Upper lobe of right lung (tissue), 1 donor: ENCODE results near the gene GTSE1. TPM values are rescaled to one million over a fixed set of nuclear protein-coding genes. Genes with fewer than 3 reads are reported as not detected.

Experiments used
- ATAC-seq: fragments of 200-7000 bp; cut with Tn5 transposase; one replicate; pipeline ENCODE4 v1.9.1; 2020; ENCODE audit warnings: mild to moderate bottlenecking, moderate library complexity
- DNase-seq: peaks from one replicate; pipeline ENCODE4 v3.0.0-alpha.2; 2020
- H3K27ac ChIP-seq: fragments of 200-600 bp; one replicate; pipeline ENCODE4 v1.8.0; 2022
- H3K27me3 ChIP-seq: fragments of 200-600 bp; one replicate; pipeline ENCODE4 v1.8.0; 2022; ENCODE audit warnings: mild to moderate bottlenecking
- H3K36me3 ChIP-seq: fragments of 200-600 bp; one replicate; pipeline ENCODE4 v1.8.0; 2022
- H3K4me1 ChIP-seq: fragments of 200-600 bp; one replicate; pipeline ENCODE4 v1.8.0; 2022
- H3K4me3 ChIP-seq: fragments of 200-600 bp; one replicate; pipeline ENCODE4 v1.8.0; 2022; ENCODE audit warnings: mild to moderate bottlenecking
- H3K9me3 ChIP-seq: fragments of 200-600 bp; one replicate; pipeline ENCODE4 v1.8.0; 2022
- CTCF ChIP-seq: fragments of 200-600 bp; IDR thresholded peaks from one replicate; pipeline ENCODE4 v1.8.0; 2022; ENCODE audit warnings: antibody characterized with exemption
- intact Hi-C: fragments of 100-400 bp; cut with DNase I; formaldehyde crosslinking; loops from one replicate; pipeline ENCODE4 v1.11.0; 2022
- total RNA-seq: library from RNA; stranded (reverse); fragmentation: NEBNext Ultra II Directional; extraction: Animal tissue kit (Norgen Biotek cat#: 25700); gene quantifications from one replicate; pipeline ENCODE4 v1.2.1, GENCODE V29; 2021
- donor health status: DM: no; HTN: yes; CAD: no; lungs with severe emphysema.

The GTSE1 gene
- total RNA-seq, 1 donor from 2014 or later: 0.43 TPM

DNA sequence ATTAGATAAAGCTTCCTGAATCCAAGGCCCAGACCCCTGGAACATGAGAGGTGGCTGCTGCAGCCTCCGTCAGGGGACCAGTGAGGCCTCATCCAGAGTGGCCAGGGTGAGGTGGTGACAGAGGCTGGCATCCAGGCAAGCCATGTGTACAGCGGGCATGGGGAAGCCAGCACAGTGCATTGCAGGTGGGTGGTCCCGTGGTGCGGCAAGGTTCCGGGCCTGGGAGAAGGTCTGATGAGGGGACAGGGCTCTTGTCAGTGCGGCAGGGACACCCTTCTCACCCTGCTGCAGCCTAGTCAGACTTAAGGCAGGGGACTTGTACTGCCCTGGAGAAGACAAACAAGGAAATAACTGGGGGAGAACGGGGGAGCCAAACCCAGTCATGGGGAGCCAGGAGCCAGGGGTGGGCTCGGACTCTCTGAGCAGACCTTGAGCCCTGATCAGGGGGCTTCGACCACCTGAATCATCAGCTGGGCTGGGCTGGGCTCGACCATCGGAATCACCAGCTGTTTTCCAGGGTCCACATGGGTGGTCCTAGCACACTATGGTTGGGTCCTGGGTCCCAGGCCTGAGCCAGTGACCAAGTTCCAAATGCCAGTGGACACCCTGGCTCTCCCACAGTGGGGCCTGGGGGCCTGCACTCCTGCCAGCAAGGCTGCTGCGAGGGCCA, 23.8 kb upstream of the GTSE1 start:
- ATAC-seq (no peak), DNase-seq (no peak)
- no peak overlapping the region for H3K4me3 ChIP-seq
- H3K27ac ChIP-seq: no peak overlapping the region
- no peaks in the 10 kb centered on the region for H3K9me3 ChIP-seq
- no peak for TF ChIP-seq CTCF
- intact Hi-C loops: no loop called here
- peaks cover 19% of the 10 kb centered on the region for H3K4me1 ChIP-seq
- peaks cover 58% of the 10 kb centered on the region for H3K36me3 ChIP-seq
- H3K27me3 ChIP-seq: no peaks in the 10 kb centered on the region

DNA sequence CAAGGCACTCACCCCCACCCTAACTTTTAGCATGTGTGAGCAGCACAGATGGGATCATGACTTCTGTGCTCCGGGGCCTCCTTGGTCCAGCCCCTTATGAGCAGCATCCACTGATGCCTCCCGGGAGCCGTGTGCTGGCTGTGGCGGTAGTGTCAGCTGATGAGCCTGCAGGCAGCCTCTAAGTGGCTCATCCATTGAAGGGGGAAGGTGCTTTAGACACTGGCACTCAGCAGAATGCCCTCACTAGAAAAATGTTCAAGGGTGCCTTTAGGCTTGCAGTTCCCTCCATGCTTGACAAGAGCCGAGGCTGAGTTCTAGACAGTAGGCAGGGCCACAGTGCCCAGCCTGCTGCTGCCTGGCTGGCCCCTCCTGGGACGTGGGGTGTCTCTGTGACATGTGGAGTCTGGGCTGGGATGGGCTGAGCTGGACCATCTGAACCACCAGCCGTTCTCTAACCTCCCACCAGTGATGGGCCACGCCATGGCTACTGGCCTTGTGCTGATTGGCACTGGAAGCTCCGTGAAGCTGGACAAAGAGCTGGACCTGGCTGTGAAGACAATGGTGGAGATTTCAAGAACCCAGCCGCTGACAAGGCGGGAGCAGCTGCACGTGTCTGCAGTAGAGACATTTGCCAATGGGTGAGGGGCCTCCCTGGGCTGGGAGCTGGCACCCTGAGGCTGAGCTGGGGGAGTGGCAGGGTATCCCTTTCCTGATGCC, 23.1 kb upstream of the GTSE1 start:
- intact Hi-C loops: no loop called here
- H3K36me3 ChIP-seq: peaks cover 65% of the 10 kb centered on the region
- DNase-seq: no peak

GRCh38 chr22:46274381-46274780, 22.3 kb upstream of the GTSE1 start:
- intact Hi-C loops: no loop called here
- no peak for ATAC-seq
- Histone ChIP-seq H3K36me3 (peaks cover 73% of the 10 kb centered on the region), H3K4me1 (peaks cover 6% of the 10 kb centered on the region), H3K4me3 (no peak overlapping the region), H3K27ac (no peak overlapping the region), H3K27me3 (no peaks in the 10 kb centered on the region), H3K9me3 (no peaks in the 10 kb centered on the region)
- no peak for DNase-seq
- TF ChIP-seq CTCF: no peak

More for the DNA sequence above, 23.1 kb upstream of the GTSE1 start:
- no peak for ATAC-seq
- no peak for TF ChIP-seq CTCF
- Histone ChIP-seq H3K9me3 (no peaks in the 10 kb centered on the region), H3K27ac (no peak overlapping the region), H3K4me3 (no peak overlapping the region), H3K4me1 (peaks cover 14% of the 10 kb centered on the region), H3K27me3 (no peaks in the 10 kb centered on the region)

GRCh38 chr22:46275455-46276122, 21.1 kb upstream of the GTSE1 start:
- TF ChIP-seq CTCF: no peak
- no peak for DNase-seq
- no peaks in the 10 kb centered on the region for H3K9me3 ChIP-seq
- intact Hi-C loops: no loop called here
- H3K4me1 ChIP-seq: no peaks in the 10 kb centered on the region
- no peak overlapping the region for H3K27ac ChIP-seq
- H3K36me3 ChIP-seq: peaks cover 85% of the 10 kb centered on the region
- ATAC-seq: peak; percentile 49
- no peaks in the 10 kb centered on the region for H3K27me3 ChIP-seq
- H3K4me3 ChIP-seq: no peak overlapping the region

- DNase-seq (no peak), ATAC-seq (no peak)
- no peaks in the 10 kb centered on the region for H3K27me3 ChIP-seq
- no peaks in the 10 kb centered on the region for H3K9me3 ChIP-seq
- H3K27ac ChIP-seq: no peak overlapping the region
- no peak overlapping the region for H3K4me3 ChIP-seq
- no peaks in the 10 kb centered on the region for H3K4me1 ChIP-seq
- TF ChIP-seq CTCF: no peak
- peaks cover 95% of the 10 kb centered on the region for H3K36me3 ChIP-seq
- intact Hi-C loops: no loop called here
Observed at GRCh38 chr22:46276563-46276962, 20.1 kb upstream of the GTSE1 start.
